Measurements from ENCODE around the gene CCDC148.

- TF ChIP-seq CEBPB (IDR thresholded peaks at IDR 0.05) (no peak), YY1 (IDR thresholded peaks at IDR 0.05; ENCODE audit: low read depth) (no peak), EGR1 (IDR thresholded peaks at IDR 0.05) (no peak), RAD21 (IDR thresholded peaks at IDR 0.05; ENCODE audit: low read depth) (peak; percentile 19; the same call in 1 of the 2 replicates), TAF1 (IDR thresholded peaks at IDR 0.05; ENCODE audit: low read depth) (peak; percentile 70)
These were observed 1.5 kb upstream of the CCDC148 start for GRCh38 chr2:158457826-158458616.

Data from Ishikawa (cell line).